WTC11 (cell line): ENCODE measurements around the gene FANCE.

Experiments
- AFF4 ChIP-seq: sonication (generic); formaldehyde crosslinking; IDR thresholded peaks from 2 replicates; pipeline ENCODE4 v1.8.1; 2023; ENCODE audit warnings: mild to moderate bottlenecking, missing genetic modification reagents, borderline replicate concordance
- CBFB ChIP-seq: sonication (generic); formaldehyde crosslinking; IDR thresholded peaks from 2 replicates; pipeline ENCODE4 v1.8.1; 2022; ENCODE audit warnings: mild to moderate bottlenecking, low read depth, missing genetic modification reagents
- CREM ChIP-seq: sonication (generic); formaldehyde crosslinking; IDR thresholded peaks from 2 replicates; pipeline ENCODE4 v1.8.1; 2022; ENCODE audit warnings: mild to moderate bottlenecking, missing genetic modification reagents, moderate library complexity
- CTCF ChIP-seq: fragments of 200-600 bp; IDR thresholded peaks from 2 replicates; pipeline ENCODE4 v1.8.0; 2022; ENCODE audit warnings: antibody characterized with exemption
- JUN ChIP-seq: sonication (generic); formaldehyde crosslinking; IDR thresholded peaks from 2 replicates; pipeline ENCODE4 v1.8.0; 2023; ENCODE audit warnings: mild to moderate bottlenecking, missing genetic modification reagents
- SMAD3 ChIP-seq: sonication (generic); formaldehyde crosslinking; IDR thresholded peaks from 2 replicates; pipeline ENCODE4 v1.8.0; 2022; ENCODE audit warnings: missing genetic modification reagents, mild to moderate bottlenecking, borderline replicate concordance
- STAT6 ChIP-seq: sonication (generic); formaldehyde crosslinking; conservative IDR thresholded peaks from 2 replicates; pipeline ENCODE4 v1.8.1; 2023; ENCODE audit warnings: mild to moderate bottlenecking, low read depth, missing genetic modification reagents, moderate library complexity
- TEAD4 ChIP-seq: sonication (generic); formaldehyde crosslinking; IDR thresholded peaks from 2 replicates; pipeline ENCODE4 v1.8.0; 2022; ENCODE audit warnings: mild to moderate bottlenecking, missing genetic modification reagents
- TF ChIP-seq, protein P1 (sequence below): sonication (generic); formaldehyde crosslinking; conservative IDR thresholded peaks from 2 replicates; pipeline ENCODE4 v1.8.1; 2022; ENCODE audit warnings: mild to moderate bottlenecking, missing genetic modification reagents
- TF ChIP-seq, protein P2 (sequence below): sonication (generic); formaldehyde crosslinking; IDR thresholded peaks from 2 replicates; pipeline ENCODE4 v1.8.1; 2023; ENCODE audit warnings: mild to moderate bottlenecking, missing genetic modification reagents, moderate library complexity
- TF ChIP-seq, protein P3 (sequence below): sonication (generic); formaldehyde crosslinking; IDR thresholded peaks from 2 replicates; pipeline ENCODE4 v1.8.0; 2022; ENCODE audit warnings: missing genetic modification reagents

DNA sequence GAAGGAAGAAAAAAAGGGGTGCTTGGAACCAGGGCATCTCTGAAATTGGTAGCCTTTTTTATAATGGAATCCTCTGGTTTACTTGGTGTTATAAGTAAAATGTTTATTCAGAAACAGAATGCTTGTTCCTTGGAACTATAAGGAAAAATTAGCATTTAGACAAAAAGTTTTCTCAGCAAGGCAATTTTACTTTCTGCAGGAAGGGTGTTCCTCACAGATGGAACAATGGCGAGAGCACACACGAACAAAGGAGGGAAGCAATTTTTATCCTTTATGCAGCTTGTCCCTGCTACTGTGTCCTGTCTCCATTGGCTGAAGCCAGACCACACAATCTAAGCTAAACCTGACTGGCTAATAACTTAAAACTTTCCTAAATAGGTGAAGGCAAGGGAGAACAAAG lies 22.7 kb upstream of the FANCE start:
- no peak for TF ChIP-seq SMAD3 (CRISPR knock-in tag)
- no peak for TF ChIP-seq CTCF
- TF ChIP-seq, protein P1, sequence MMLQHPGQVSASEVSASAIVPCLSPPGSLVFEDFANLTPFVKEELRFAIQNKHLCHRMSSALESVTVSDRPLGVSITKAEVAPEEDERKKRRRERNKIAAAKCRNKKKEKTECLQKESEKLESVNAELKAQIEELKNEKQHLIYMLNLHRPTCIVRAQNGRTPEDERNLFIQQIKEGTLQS (CRISPR knock-in tag), result no peak
- TF ChIP-seq CBFB, result no peak
- TF ChIP-seq JUN (CRISPR knock-in tag), result no peak
- no peak for TF ChIP-seq AFF4 (CRISPR knock-in tag)
- no peak for TF ChIP-seq STAT6 (CRISPR knock-in tag)
- TF ChIP-seq, protein P2, sequence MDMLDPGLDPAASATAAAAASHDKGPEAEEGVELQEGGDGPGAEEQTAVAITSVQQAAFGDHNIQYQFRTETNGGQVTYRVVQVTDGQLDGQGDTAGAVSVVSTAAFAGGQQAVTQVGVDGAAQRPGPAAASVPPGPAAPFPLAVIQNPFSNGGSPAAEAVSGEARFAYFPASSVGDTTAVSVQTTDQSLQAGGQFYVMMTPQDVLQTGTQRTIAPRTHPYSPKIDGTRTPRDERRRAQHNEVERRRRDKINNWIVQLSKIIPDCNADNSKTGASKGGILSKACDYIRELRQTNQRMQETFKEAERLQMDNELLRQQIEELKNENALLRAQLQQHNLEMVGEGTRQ (CRISPR knock-in tag), result no peak
- no peak for TF ChIP-seq TEAD4 (CRISPR knock-in tag)
- TF ChIP-seq, protein P3, sequence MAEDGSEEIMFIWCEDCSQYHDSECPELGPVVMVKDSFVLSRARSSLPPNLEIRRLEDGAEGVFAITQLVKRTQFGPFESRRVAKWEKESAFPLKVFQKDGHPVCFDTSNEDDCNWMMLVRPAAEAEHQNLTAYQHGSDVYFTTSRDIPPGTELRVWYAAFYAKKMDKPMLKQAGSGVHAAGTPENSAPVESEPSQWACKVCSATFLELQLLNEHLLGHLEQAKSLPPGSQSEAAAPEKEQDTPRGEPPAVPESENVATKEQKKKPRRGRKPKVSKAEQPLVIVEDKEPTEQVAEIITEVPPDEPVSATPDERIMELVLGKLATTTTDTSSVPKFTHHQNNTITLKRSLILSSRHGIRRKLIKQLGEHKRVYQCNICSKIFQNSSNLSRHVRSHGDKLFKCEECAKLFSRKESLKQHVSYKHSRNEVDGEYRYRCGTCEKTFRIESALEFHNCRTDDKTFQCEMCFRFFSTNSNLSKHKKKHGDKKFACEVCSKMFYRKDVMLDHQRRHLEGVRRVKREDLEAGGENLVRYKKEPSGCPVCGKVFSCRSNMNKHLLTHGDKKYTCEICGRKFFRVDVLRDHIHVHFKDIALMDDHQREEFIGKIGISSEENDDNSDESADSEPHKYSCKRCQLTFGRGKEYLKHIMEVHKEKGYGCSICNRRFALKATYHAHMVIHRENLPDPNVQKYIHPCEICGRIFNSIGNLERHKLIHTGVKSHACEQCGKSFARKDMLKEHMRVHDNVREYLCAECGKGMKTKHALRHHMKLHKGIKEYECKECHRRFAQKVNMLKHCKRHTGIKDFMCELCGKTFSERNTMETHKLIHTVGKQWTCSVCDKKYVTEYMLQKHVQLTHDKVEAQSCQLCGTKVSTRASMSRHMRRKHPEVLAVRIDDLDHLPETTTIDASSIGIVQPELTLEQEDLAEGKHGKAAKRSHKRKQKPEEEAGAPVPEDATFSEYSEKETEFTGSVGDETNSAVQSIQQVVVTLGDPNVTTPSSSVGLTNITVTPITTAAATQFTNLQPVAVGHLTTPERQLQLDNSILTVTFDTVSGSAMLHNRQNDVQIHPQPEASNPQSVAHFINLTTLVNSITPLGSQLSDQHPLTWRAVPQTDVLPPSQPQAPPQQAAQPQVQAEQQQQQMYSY (CRISPR knock-in tag), result no peak
- no peak for TF ChIP-seq CREM (CRISPR knock-in tag)
